NT2/D1 (cell line): ENCODE measurements around the gene NKAIN1.

ENCODE experiments used
- DNase-seq: peaks from one replicate; pipeline ENCODE4 v3.0.0-alpha.2; 2011; ENCODE audit warnings: low read depth, low spot score
- H3K27me3 ChIP-seq: 2 replicates; pipeline ENCODE4 v1.6.0; 2011; ENCODE audit warnings: mild to moderate bottlenecking; ENCODE audit not compliant: insufficient read length, insufficient read depth
- H3K36me3 ChIP-seq: 2 replicates; pipeline ENCODE4 v1.6.1; 2011; ENCODE audit warnings: mild to moderate bottlenecking, low read length, mixed read lengths; ENCODE audit not compliant: insufficient read depth, insufficient read length
- H3K4me1 ChIP-seq: 2 replicates; pipeline ENCODE4 v1.5.1; 2011; ENCODE audit not compliant: insufficient read depth, insufficient read length
- H3K4me3 ChIP-seq: 2 replicates; pipeline ENCODE4 v1.5.1; 2011; ENCODE audit warnings: low read depth; ENCODE audit not compliant: insufficient read length
- H3K9ac ChIP-seq: 2 replicates; pipeline ENCODE4 v1.6.0; 2011; ENCODE audit warnings: low read depth; ENCODE audit not compliant: insufficient read length
- H3K9me3 ChIP-seq: 2 replicates; pipeline ENCODE4 v1.5.1; 2011; ENCODE audit warnings: mild to moderate bottlenecking, low read length; ENCODE audit not compliant: insufficient read depth
- SUZ12 ChIP-seq: IDR thresholded peaks from 2 replicates; pipeline ENCODE4 v1.6.1; 2011; ENCODE audit not compliant: insufficient read length, insufficient read depth; ENCODE audit errors: extremely low read depth
- YY1 ChIP-seq: IDR thresholded peaks from 2 replicates; pipeline ENCODE4 v1.6.1; 2011; ENCODE audit not compliant: insufficient read length, insufficient read depth
- ZNF274 ChIP-seq: IDR thresholded peaks from 2 replicates; pipeline ENCODE4 v1.6.1; 2011; ENCODE audit warnings: mild to moderate bottlenecking, low read depth, low read length

The NKAIN1 gene

GRCh38 chr1:31244326-31244725, 4.6 kb upstream of the NKAIN1 start:
- no peak overlapping the region for H3K9ac ChIP-seq
- no peaks in the 10 kb centered on the region for H3K4me1 ChIP-seq

GRCh38 chr1:31243501-31244286, 4.0 kb upstream of the NKAIN1 start:
- H3K27me3 ChIP-seq = peaks cover 26% of the 10 kb centered on the region
- H3K36me3 ChIP-seq = no peaks in the 10 kb centered on the region
- H3K4me1 ChIP-seq = peaks cover 1% of the 10 kb centered on the region
- no peak for TF ChIP-seq SUZ12
- no peak overlapping the region for H3K9ac ChIP-seq
- DNase-seq = no peak
- no peaks in the 10 kb centered on the region for H3K9me3 ChIP-seq
- H3K4me3 ChIP-seq = no peak overlapping the region

More at GRCh38 chr1:31244326-31244725, 4.6 kb upstream of the NKAIN1 start:
- Histone ChIP-seq H3K4me3 (no peak overlapping the region), H3K9me3 (no peaks in the 10 kb centered on the region), H3K27me3 (peaks cover 20% of the 10 kb centered on the region), H3K36me3 (no peaks in the 10 kb centered on the region)
- DNase-seq = no peak
- no peak for TF ChIP-seq SUZ12

DNA sequence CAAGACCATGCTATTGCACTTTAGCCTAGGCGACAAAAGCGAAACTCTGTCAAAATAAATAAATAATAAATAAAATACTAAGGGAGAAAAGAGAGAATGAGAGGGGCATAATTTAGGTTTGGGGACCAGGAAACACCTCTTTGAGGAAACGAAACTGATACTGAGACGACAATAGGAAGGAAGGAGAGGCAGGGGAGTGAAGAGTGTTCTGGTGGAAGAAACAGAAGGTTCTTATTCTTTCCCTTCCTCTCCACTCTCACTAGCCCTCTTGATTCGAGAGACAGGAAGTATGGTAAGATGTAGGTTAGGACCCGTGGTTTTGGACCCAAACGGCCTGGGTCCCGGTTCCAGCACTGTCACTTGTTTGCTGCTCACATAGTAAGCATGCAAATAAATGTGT, 1.6 kb upstream of the NKAIN1 start:
- no peak for DNase-seq
- Histone ChIP-seq H3K9ac (no peak overlapping the region), H3K36me3 (no peaks in the 10 kb centered on the region), H3K4me1 (peaks cover 7% of the 10 kb centered on the region), H3K9me3 (no peaks in the 10 kb centered on the region), H3K4me3 (no peak overlapping the region), H3K27me3 (peaks cover 34% of the 10 kb centered on the region)
- no peak for TF ChIP-seq YY1
- no peak for TF ChIP-seq ZNF274
- TF ChIP-seq SUZ12 = no peak

- peak; percentile 14 for TF ChIP-seq SUZ12
- no peak for TF ChIP-seq YY1
- no peaks in the 10 kb centered on the region for H3K36me3 ChIP-seq
- H3K9me3 ChIP-seq = no peaks in the 10 kb centered on the region
- peaks cover 34% of the 10 kb centered on the region for H3K27me3 ChIP-seq
- no peak for DNase-seq
- peaks cover 13% of the 10 kb centered on the region for H3K4me1 ChIP-seq
- peak overlapping the region; percentile 84 for H3K9ac ChIP-seq
- H3K4me3 ChIP-seq = peak overlapping the region; percentile 68
These were observed 587 bp downstream of the NKAIN1 start for GRCh38 chr1:31238986-31239613.

DNA sequence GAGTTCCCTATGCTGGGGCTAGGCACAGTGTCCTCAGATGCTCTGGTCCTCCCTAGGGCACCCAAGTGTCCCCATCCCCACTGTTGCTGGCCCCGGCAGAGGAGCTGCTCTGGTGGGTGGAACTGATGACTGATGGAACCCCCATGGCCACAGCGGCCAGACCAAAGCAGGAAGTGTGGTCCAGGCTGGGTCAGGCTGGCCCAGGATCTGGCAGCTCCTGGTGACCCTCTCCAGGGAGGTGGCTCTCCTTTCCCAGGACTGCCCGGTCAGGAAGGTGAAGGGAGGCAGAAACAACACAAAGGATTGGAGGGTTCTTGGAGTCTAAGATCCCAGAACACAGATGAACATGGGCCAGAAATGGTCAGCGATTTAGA, 1.1 kb downstream of the NKAIN1 start:
- H3K4me3 ChIP-seq = peak overlapping the region; percentile 68
- H3K9me3 ChIP-seq = no peaks in the 10 kb centered on the region
- DNase-seq = no peak
- peak overlapping the region; percentile 84 for H3K9ac ChIP-seq
- H3K4me1 ChIP-seq = peaks cover 18% of the 10 kb centered on the region
- peaks cover 34% of the 10 kb centered on the region for H3K27me3 ChIP-seq
- no peak for TF ChIP-seq ZNF274
- no peaks in the 10 kb centered on the region for H3K36me3 ChIP-seq

GRCh38 chr1:31234870-31235269, 4.8 kb downstream of the NKAIN1 start:
- TF ChIP-seq YY1 (no peak), SUZ12 (no peak), ZNF274 (no peak)
- peaks cover 21% of the 10 kb centered on the region for H3K4me1 ChIP-seq
- peaks cover 16% of the 10 kb centered on the region for H3K27me3 ChIP-seq
- H3K4me3 ChIP-seq = no peak overlapping the region
- no peaks in the 10 kb centered on the region for H3K9me3 ChIP-seq
- H3K36me3 ChIP-seq = no peaks in the 10 kb centered on the region
- DNase-seq = no peak
- no peak overlapping the region for H3K9ac ChIP-seq

- peaks cover 15% of the 10 kb centered on the region for H3K27me3 ChIP-seq
- no peak overlapping the region for H3K9ac ChIP-seq
- TF ChIP-seq YY1 (no peak), ZNF274 (no peak), SUZ12 (no peak)
- no peaks in the 10 kb centered on the region for H3K36me3 ChIP-seq
- no peak for DNase-seq
- no peak overlapping the region for H3K4me3 ChIP-seq
- no peaks in the 10 kb centered on the region for H3K9me3 ChIP-seq
- peaks cover 25% of the 10 kb centered on the region for H3K4me1 ChIP-seq
These were observed 5.5 kb downstream of the NKAIN1 start for GRCh38 chr1:31234123-31234708.
